ENCODE measurements around the gene CPT1A.

Gene CPT1A

GRCh38 chr11:68813773-68814172 lies 27.9 kb downstream of the CPT1A start:
- no peak for TF ChIP-seq CTCF (IDR thresholded peaks at IDR 0.05)

- TF ChIP-seq CTCF (IDR thresholded peaks at IDR 0.05) = no peak
These were observed 29.2 kb downstream of the CPT1A start for GRCh38 chr11:68812526-68812925.

DNA sequence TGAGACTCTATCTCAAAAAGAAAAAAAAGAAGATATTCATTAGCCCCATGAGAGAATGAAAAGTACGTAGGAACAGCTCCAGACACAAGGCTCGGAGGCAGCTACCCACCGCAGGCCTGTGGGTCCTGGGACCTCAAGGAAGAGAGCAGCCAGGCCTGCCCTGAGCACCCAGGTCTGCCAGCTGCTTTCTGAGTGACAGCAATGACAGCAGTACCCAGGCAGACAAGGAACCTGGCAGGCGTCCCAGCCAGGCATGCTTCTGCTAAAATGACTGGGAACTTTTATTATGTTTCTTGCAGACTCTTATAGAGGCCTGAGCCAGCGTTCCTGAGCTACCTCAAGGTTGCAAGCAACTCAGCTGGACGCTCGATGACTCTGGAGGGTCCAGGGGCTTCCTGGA lies 31.6 kb downstream of the CPT1A start:
- TF ChIP-seq CTCF (IDR thresholded peaks at IDR 0.05) = no peak

DNA sequence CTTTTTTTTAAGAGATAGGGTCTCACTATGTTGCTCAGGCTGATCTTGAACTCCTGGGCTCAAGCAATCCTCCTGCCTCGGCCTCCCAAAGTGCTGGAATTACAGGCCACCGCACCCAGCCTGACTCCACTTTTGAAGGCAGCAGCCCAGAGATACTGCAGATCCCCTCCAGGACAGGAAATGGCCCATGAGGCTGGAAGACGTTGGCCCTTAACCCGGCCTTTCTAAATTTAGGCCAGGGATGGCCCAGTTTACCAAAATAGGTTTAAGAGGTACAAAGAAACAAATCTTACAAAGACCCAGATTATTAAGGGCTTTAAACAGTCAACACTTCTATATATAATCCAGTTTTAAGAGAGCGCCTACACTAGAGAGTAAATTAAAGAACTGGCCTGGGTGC lies 32.2 kb downstream of the CPT1A start:
- no peak for TF ChIP-seq CTCF (IDR thresholded peaks at IDR 0.05)

- no peak for TF ChIP-seq CTCF (IDR thresholded peaks at IDR 0.05)
These were observed 32.9 kb downstream of the CPT1A start for GRCh38 chr11:68808787-68809186.

DNA sequence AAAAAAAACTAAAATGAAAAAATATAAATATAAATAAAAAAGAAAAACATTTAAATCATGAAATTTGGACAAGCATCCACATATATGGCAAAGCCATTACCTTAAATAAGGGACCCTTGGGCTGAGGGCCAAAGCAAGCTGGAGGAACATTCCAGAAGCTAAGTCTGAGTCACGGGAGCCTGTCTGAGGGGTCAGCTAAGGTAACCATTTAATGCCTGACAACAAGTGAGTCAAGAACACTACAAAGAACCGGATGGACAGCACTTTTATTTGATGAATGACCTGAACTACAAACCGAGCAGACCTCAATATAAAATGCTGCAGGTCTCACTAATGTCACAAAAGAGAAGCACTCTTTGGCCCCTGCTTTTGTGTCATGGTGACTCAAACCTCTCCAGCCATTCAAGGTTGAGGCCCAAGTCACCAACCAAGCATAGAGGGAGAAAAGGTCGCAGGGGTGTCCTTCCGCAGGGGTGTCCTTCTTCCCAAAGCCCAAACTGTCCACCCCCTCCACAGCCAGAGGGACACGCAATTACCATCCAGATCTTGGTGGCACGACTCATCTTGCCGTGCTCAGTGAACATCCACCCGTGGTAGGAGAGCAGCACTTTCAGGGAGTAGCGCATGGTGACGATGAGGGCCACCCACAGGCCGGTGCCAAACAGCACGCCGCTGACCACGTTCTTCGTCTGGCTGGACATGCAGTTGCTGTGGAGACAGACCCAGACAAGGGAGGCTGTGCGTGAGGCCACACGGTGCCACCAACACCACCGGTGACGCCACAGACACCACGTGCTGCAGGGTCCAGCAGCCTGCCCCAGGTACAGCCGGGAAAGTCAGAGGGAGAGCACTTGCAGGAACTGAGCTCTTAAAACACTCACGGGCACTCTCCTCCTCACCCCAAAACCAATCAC lies 34.5 kb downstream of the CPT1A start:
- no peak for TF ChIP-seq CTCF (IDR thresholded peaks at IDR 0.05)

- no peak for TF ChIP-seq CTCF (IDR thresholded peaks at IDR 0.05)
These were observed 36.9 kb downstream of the CPT1A start for GRCh38 chr11:68804786-68805185.

Measured in LNCAP (cell line).